Panc1 (cell line): ENCODE measurements around the gene EEIG2. TPM values are rescaled to one million over a fixed set of nuclear protein-coding genes. Genes with fewer than 3 reads are reported as not detected.
"Not testable (repeated sequence)": the region's sequence is repeated elsewhere in the genome, so short reads cannot be mapped to it uniquely, and the experiment has no call there.

Source experiments
- ATAC-seq: fragments of 200-7000 bp; cut with Tn5 transposase; 2 replicates; pipeline ENCODE4 v1.9.1; 2020; ENCODE audit warnings: mild to moderate bottlenecking, moderate library complexity
- BruUV-seq: library from RNA; stranded (reverse); fragments of 400-500 nt; replicated peaks from 2 replicates; lab custom pipeline; 2021; lab: Mats Ljungman, UMichigan
- CTCF ChIA-PET: fragments of 300-600 bp; sonication (Branson Sonifier 250); formaldehyde crosslinking; loops from one replicate; lab custom pipeline; 2022; ENCODE audit warnings: antibody characterized with exemption; lab: Charles Lee
- POLR2A ChIA-PET: fragments of 300-600 bp; sonication (Branson Sonifier 250); formaldehyde crosslinking; loops from one replicate; lab custom pipeline; 2022; ENCODE audit warnings: antibody characterized with exemption; lab: Charles Lee
- DNase-seq: peaks from one replicate; pipeline ENCODE4 v3.0.0-alpha.2; 2010; ENCODE audit warnings: low read depth, low spot score
- H3K27ac ChIP-seq: 2 replicates; pipeline ENCODE4 v1.5.1; 2011; ENCODE audit warnings: mild to moderate bottlenecking, low read length, inconsistent platforms
- H3K27me3 ChIP-seq: fragments of 200-500 bp; sonication (Bioruptor generic); 2 replicates; pipeline ENCODE4 v1.6.0; 2014; ENCODE audit warnings: low read length, inconsistent platforms; ENCODE audit not compliant: control insufficient read depth, insufficient read depth
- H3K36me3 ChIP-seq: fragments of 200-500 bp; sonication (Bioruptor generic); 2 replicates; pipeline ENCODE4 v1.5.1; 2014; ENCODE audit warnings: inconsistent platforms, mild to moderate bottlenecking, low read length, moderate library complexity; ENCODE audit not compliant: control insufficient read depth, insufficient read depth
- H3K4me1 ChIP-seq: 2 replicates; pipeline ENCODE4 v1.5.1; 2011; ENCODE audit warnings: inconsistent platforms, mild to moderate bottlenecking, low read length, moderate library complexity; ENCODE audit not compliant: control insufficient read depth, insufficient read depth
- H3K4me3 ChIP-seq, 2 experiments: 2 replicates each; pipeline ENCODE4 v1.5.1; 2011 to 2012; ENCODE audit warnings: low read depth in 2 of 2, low read length in 2 of 2, mild to moderate bottlenecking in 2 of 2, inconsistent platforms in 1 of 2, moderate library complexity in 1 of 2
- H3K9me3 ChIP-seq: fragments of 200-500 bp; sonication (Bioruptor generic); 2 replicates; pipeline ENCODE4 v1.5.1; 2014; ENCODE audit warnings: low read depth, mild to moderate bottlenecking, inconsistent platforms, low read length, moderate library complexity; ENCODE audit not compliant: control insufficient read depth, insufficient read depth
- CTCF ChIP-seq: fragments of 450-650 bp; IDR thresholded peaks from 2 replicates; pipeline ENCODE4 v1.5.1; 2017; ENCODE audit warnings: mild to moderate bottlenecking
- POLR2AphosphoS5 ChIP-seq: IDR thresholded peaks from 2 replicates; pipeline ENCODE4 v1.6.1; 2012; ENCODE audit warnings: mild to moderate bottlenecking, low read depth, low read length, moderate library complexity
- REST ChIP-seq, 2 experiments: IDR thresholded peaks; 2 replicates each; pipeline ENCODE4 v1.6.1; 2011 to 2012; ENCODE audit warnings: low read depth in 2 of 2, control low read depth in 1 of 2, low read length in 1 of 2, mild to moderate bottlenecking in 1 of 2, moderate library complexity in 1 of 2; ENCODE audit not compliant: insufficient read depth in 1 of 2
- SIN3A ChIP-seq: IDR thresholded peaks from 2 replicates; pipeline ENCODE4 v1.6.1; 2012; ENCODE audit warnings: low read depth, mild to moderate bottlenecking, low read length, moderate library complexity, borderline replicate concordance; ENCODE audit not compliant: insufficient read depth
- TCF7L2 ChIP-seq: IDR thresholded peaks from 2 replicates; pipeline ENCODE4 v1.6.1; 2011; ENCODE audit warnings: mild to moderate bottlenecking, low read depth, low read length, inconsistent platforms
- in situ Hi-C: cut with HindIII; loops from 2 replicates; pipeline ENCODE4 v1.10.0; 2016; ENCODE audit warnings: low sequenced_read_pairs, low pct_unique_long_range_greater_than_20kb
- intact Hi-C: fragments of 100-400 bp; cut with micrococcal nuclease; formaldehyde crosslinking; loops from one replicate; pipeline ENCODE4 v1.10.0; 2022; ENCODE audit not compliant: unreplicated experiment
- total RNA-seq: library from RNA; stranded (reverse); gene quantifications from one replicate; pipeline ENCODE4 v1.2.1, GENCODE V29; 2021; ENCODE audit not compliant: unreplicated experiment

EEIG2 gene
- total RNA-seq, 1 experiment from 2014 or later = 5.4 TPM

- TF ChIP-seq POLR2AphosphoS5 = no peak
- Histone ChIP-seq H3K9me3 (no peaks in the 10 kb centered on the region), H3K27me3 (no peaks in the 10 kb centered on the region), H3K36me3 (no peaks in the 10 kb centered on the region), H3K4me1 (no peaks in the 10 kb centered on the region), H3K4me3 (no peak overlapping the region), H3K27ac (no peak overlapping the region)
- intact Hi-C loops = no loop called here
- no TSS peak for BruUV-seq
- in situ Hi-C loops = no loop called here
- ATAC-seq (no peak), DNase-seq (no peak)
- ChIA-PET POLR2A (no interaction called here), CTCF (no interaction called here)
Observed at GRCh38 chr1:108533351-108534083, 26.4 kb upstream of the EEIG2 start.

- CTCF ChIA-PET = no interaction called here
- Histone ChIP-seq H3K9me3 (no peaks in the 10 kb centered on the region), H3K4me3 (no peak overlapping the region), H3K27ac (no peak overlapping the region), H3K36me3 (no peaks in the 10 kb centered on the region), H3K27me3 (no peaks in the 10 kb centered on the region), H3K4me1 (no peaks in the 10 kb centered on the region)
- no TSS peak for BruUV-seq
- no peak for DNase-seq
- POLR2A ChIA-PET = no interaction called here
- intact Hi-C loops = no loop called here
- in situ Hi-C loops = no loop called here
- TF ChIP-seq REST (IDR thresholded peaks at IDR 0.05; ENCODE audit: insufficient read depth in 1 of 2, low read depth in 2 of 2, low read length in 1 of 2) (no peak), POLR2AphosphoS5 (no peak), CTCF (no peak), TCF7L2 (no peak), SIN3A (no peak)
- no peak for ATAC-seq
Observed at GRCh38 chr1:108534759-108535158, 25.1 kb upstream of the EEIG2 start.

GRCh38 chr1:108535315-108535897 is 24.5 kb upstream of the EEIG2 start:
- BruUV-seq, ATAC-seq, POLR2A ChIA-PET, in situ Hi-C loops, CTCF ChIA-PET, H3K4me1 ChIP-seq, H3K9me3 ChIP-seq, H3K27ac ChIP-seq, H3K27me3 ChIP-seq, DNase-seq, intact Hi-C loops, H3K4me3 ChIP-seq, H3K36me3 ChIP-seq: not testable (repeated sequence)

- ATAC-seq, DNase-seq, BruUV-seq, POLR2A ChIA-PET, H3K4me1 ChIP-seq, H3K36me3 ChIP-seq, intact Hi-C loops, in situ Hi-C loops, H3K27me3 ChIP-seq, CTCF ChIA-PET, H3K27ac ChIP-seq, H3K4me3 ChIP-seq, H3K9me3 ChIP-seq: not testable (repeated sequence)
Observed at GRCh38 chr1:108536021-108536420, 23.9 kb upstream of the EEIG2 start.

GRCh38 chr1:108536791-108537190 is 23.1 kb upstream of the EEIG2 start:
- H3K4me3 ChIP-seq, CTCF ChIA-PET, DNase-seq, ATAC-seq, H3K4me1 ChIP-seq, H3K9me3 ChIP-seq, BruUV-seq, H3K36me3 ChIP-seq, in situ Hi-C loops, POLR2A ChIA-PET, H3K27ac ChIP-seq, H3K27me3 ChIP-seq, intact Hi-C loops: not testable (repeated sequence)
